PC-9 (cell line): Measurements from ENCODE around the gene MSI2.

ENCODE experiments used
- CTCF ChIP-seq: fragments of 200-600 bp; sonication (generic); conservative IDR thresholded peaks from 2 replicates; pipeline ENCODE4 v1.6.1; 2017; ENCODE audit warnings: mixed run types, antibody characterized with exemption, mild to moderate bottlenecking, moderate library complexity
- EZH2 ChIP-seq: fragments of 200-600 bp; sonication (generic); IDR thresholded peaks from 2 replicates; pipeline ENCODE4 v1.8.0; 2017; ENCODE audit warnings: antibody characterized with exemption, low read depth

- no peak for TF ChIP-seq CTCF
- TF ChIP-seq EZH2 = no peak
These were observed 48.9 kb upstream of the MSI2 start for GRCh38 chr17:57207396-57207795.
